ENCODE measurements around the gene MEGF11.

DNA sequence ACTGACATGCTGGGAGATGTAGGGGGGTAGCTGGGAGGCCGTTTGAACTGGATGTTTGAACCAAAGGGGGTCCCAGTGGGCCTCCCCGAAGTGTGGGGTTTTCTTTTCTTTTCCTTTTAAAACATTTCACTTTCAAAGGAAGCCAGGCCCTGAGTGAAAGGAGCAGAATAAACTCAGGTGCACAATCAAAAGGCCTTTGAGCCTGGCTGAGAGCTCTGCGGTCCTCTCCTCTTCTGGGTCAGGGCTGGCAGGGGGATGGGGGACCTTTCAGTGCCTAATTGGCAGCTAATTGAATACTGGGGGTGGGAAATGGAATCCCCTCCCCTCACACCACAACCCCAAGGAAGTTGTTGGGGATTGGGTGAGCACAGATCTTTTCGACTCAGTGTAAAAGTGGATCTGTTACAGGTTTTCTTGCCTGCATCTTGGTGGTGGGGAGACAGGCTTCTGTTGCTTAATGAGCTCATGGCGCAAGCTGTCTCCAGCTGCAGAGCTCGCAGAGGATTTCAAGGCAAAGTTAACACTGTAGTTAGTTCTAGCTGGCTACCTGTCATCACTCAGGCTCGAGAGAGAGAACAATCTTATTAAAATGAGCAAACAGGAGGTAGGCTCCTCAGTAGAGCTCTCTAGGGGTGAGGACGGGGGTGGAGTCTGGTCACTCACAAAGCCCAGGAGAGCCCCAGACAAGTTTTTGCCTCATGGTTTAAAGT lies 251.7 kb downstream of the MEGF11 start:
- TF ChIP-seq POLR2AphosphoS5 (IDR thresholded peaks at IDR 0.05; ENCODE audit: low read depth, low read length): no peak
- TF ChIP-seq, protein P1, sequence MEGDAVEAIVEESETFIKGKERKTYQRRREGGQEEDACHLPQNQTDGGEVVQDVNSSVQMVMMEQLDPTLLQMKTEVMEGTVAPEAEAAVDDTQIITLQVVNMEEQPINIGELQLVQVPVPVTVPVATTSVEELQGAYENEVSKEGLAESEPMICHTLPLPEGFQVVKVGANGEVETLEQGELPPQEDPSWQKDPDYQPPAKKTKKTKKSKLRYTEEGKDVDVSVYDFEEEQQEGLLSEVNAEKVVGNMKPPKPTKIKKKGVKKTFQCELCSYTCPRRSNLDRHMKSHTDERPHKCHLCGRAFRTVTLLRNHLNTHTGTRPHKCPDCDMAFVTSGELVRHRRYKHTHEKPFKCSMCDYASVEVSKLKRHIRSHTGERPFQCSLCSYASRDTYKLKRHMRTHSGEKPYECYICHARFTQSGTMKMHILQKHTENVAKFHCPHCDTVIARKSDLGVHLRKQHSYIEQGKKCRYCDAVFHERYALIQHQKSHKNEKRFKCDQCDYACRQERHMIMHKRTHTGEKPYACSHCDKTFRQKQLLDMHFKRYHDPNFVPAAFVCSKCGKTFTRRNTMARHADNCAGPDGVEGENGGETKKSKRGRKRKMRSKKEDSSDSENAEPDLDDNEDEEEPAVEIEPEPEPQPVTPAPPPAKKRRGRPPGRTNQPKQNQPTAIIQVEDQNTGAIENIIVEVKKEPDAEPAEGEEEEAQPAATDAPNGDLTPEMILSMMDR (IDR thresholded peaks at IDR 0.05 in 2 of 3, conservative IDR thresholded peaks at IDR 0.05 in 1 of 3; ENCODE audit: borderline replicate concordance in 1 of 3, insufficient read depth in 1 of 3, low read depth in 2 of 3, low read length in 2 of 3): no peak
- TF ChIP-seq ZNF274 (IDR thresholded peaks at IDR 0.05; ENCODE audit: low read depth, low read length): no peak
- TF ChIP-seq, protein P2, sequence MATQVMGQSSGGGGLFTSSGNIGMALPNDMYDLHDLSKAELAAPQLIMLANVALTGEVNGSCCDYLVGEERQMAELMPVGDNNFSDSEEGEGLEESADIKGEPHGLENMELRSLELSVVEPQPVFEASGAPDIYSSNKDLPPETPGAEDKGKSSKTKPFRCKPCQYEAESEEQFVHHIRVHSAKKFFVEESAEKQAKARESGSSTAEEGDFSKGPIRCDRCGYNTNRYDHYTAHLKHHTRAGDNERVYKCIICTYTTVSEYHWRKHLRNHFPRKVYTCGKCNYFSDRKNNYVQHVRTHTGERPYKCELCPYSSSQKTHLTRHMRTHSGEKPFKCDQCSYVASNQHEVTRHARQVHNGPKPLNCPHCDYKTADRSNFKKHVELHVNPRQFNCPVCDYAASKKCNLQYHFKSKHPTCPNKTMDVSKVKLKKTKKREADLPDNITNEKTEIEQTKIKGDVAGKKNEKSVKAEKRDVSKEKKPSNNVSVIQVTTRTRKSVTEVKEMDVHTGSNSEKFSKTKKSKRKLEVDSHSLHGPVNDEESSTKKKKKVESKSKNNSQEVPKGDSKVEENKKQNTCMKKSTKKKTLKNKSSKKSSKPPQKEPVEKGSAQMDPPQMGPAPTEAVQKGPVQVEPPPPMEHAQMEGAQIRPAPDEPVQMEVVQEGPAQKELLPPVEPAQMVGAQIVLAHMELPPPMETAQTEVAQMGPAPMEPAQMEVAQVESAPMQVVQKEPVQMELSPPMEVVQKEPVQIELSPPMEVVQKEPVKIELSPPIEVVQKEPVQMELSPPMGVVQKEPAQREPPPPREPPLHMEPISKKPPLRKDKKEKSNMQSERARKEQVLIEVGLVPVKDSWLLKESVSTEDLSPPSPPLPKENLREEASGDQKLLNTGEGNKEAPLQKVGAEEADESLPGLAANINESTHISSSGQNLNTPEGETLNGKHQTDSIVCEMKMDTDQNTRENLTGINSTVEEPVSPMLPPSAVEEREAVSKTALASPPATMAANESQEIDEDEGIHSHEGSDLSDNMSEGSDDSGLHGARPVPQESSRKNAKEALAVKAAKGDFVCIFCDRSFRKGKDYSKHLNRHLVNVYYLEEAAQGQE (IDR thresholded peaks at IDR 0.05; ENCODE audit: low read depth): no peak
- TF ChIP-seq EZH2 (IDR thresholded peaks at IDR 0.05): no peak
- TF ChIP-seq FOSL1 (IDR thresholded peaks at IDR 0.05; ENCODE audit: low read depth): no peak
- no peak for TF ChIP-seq SRF (IDR thresholded peaks at IDR 0.05; ENCODE audit: low read depth)
- TF ChIP-seq JUND (IDR thresholded peaks at IDR 0.05): no peak
- TF ChIP-seq, protein P3, sequence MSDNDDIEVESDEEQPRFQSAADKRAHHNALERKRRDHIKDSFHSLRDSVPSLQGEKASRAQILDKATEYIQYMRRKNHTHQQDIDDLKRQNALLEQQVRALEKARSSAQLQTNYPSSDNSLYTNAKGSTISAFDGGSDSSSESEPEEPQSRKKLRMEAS (IDR thresholded peaks at IDR 0.05): no peak
- no peak for TF ChIP-seq YY1 (IDR thresholded peaks at IDR 0.05; ENCODE audit: extremely low read depth, insufficient replicate concordance, low read depth, low read length)
- TF ChIP-seq, protein P4, sequence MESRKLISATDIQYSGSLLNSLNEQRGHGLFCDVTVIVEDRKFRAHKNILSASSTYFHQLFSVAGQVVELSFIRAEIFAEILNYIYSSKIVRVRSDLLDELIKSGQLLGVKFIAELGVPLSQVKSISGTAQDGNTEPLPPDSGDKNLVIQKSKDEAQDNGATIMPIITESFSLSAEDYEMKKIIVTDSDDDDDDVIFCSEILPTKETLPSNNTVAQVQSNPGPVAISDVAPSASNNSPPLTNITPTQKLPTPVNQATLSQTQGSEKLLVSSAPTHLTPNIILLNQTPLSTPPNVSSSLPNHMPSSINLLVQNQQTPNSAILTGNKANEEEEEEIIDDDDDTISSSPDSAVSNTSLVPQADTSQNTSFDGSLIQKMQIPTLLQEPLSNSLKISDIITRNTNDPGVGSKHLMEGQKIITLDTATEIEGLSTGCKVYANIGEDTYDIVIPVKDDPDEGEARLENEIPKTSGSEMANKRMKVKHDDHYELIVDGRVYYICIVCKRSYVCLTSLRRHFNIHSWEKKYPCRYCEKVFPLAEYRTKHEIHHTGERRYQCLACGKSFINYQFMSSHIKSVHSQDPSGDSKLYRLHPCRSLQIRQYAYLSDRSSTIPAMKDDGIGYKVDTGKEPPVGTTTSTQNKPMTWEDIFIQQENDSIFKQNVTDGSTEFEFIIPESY (IDR thresholded peaks at IDR 0.05; ENCODE audit: extremely low read depth, insufficient replicate concordance, low read length): no peak
- no peak for TF ChIP-seq TCF7L2 (IDR thresholded peaks at IDR 0.05; ENCODE audit: borderline replicate concordance, extremely low read depth, insufficient read depth, insufficient read length)
- no peak for TF ChIP-seq POLR2A (IDR thresholded peaks at IDR 0.05; ENCODE audit: borderline replicate concordance, extremely low read depth, insufficient read depth, insufficient read length)
